ENCODE data around the gene CCDC71. TPM values are rescaled to one million over a fixed set of nuclear protein-coding genes. Genes with fewer than 3 reads are reported as not detected.

The CCDC71 gene
- total RNA-seq, 2 donors from 2014 or later, result 16.7 to 25.2 TPM

- H3K27me3 ChIP-seq, result no peaks in the 10 kb centered on the region
- no peak for DNase-seq (ENCODE audit: low spot score)
- no peak overlapping the region for H3K4me3 ChIP-seq
- H3K36me3 ChIP-seq, result peaks cover 80% of the 10 kb centered on the region
- no peak overlapping the region for H3K27ac ChIP-seq
- TF ChIP-seq, protein P1, sequence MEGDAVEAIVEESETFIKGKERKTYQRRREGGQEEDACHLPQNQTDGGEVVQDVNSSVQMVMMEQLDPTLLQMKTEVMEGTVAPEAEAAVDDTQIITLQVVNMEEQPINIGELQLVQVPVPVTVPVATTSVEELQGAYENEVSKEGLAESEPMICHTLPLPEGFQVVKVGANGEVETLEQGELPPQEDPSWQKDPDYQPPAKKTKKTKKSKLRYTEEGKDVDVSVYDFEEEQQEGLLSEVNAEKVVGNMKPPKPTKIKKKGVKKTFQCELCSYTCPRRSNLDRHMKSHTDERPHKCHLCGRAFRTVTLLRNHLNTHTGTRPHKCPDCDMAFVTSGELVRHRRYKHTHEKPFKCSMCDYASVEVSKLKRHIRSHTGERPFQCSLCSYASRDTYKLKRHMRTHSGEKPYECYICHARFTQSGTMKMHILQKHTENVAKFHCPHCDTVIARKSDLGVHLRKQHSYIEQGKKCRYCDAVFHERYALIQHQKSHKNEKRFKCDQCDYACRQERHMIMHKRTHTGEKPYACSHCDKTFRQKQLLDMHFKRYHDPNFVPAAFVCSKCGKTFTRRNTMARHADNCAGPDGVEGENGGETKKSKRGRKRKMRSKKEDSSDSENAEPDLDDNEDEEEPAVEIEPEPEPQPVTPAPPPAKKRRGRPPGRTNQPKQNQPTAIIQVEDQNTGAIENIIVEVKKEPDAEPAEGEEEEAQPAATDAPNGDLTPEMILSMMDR (IDR thresholded peaks at IDR 0.05), result no peak
- H3K9me3 ChIP-seq, result no peaks in the 10 kb centered on the region
- peaks cover 0 to 11% of the 10 kb centered on the region in 2 donors for H3K4me1 ChIP-seq
These were observed 41.9 kb downstream of the CCDC71 start for GRCh38 chr3:49124203-49124602.

- TF ChIP-seq, protein P1 (IDR thresholded peaks at IDR 0.05), result no peak
- H3K36me3 ChIP-seq, result peaks cover 77% of the 10 kb centered on the region
These were observed 42.4 kb downstream of the CCDC71 start for GRCh38 chr3:49123687-49124086.

GRCh38 chr3:49122886-49123545 lies 43.1 kb downstream of the CCDC71 start:
- Histone ChIP-seq H3K4me3 (no peak overlapping the region), H3K4me1 (peaks cover 0 to 20% of the 10 kb centered on the region in 2 donors), H3K36me3 (peaks cover 77% of the 10 kb centered on the region), H3K9me3 (no peaks in the 10 kb centered on the region), H3K27me3 (no peaks in the 10 kb centered on the region), H3K27ac (no peak overlapping the region)
- no peak for DNase-seq (ENCODE audit: low spot score)
- TF ChIP-seq, protein P1 (IDR thresholded peaks at IDR 0.05), result no peak

More at GRCh38 chr3:49123687-49124086, 42.4 kb downstream of the CCDC71 start:
- Histone ChIP-seq H3K4me3 (no peak overlapping the region), H3K9me3 (no peaks in the 10 kb centered on the region), H3K4me1 (peaks cover 0 to 17% of the 10 kb centered on the region in 2 donors), H3K27ac (no peak overlapping the region), H3K27me3 (no peaks in the 10 kb centered on the region)
- no peak for DNase-seq (ENCODE audit: low spot score)

DNA sequence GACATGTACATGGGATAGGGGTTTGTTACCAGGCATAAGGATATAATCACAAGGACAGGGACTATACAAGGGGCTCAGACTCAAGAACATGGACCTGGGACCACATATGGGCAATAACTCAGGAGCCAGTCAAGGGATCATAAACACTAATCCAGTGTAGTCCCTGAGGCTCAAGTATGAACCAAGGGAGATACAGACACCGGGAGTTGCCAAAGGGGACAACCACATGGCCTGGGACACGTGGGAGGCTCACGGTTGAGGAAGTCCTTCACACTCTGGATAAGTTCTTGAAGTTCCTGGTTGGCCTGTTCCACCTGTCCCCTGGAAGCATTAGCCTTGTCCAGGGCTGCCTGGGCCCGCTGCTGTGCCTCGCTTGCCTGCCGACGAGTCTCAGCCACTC lies 43.7 kb downstream of the CCDC71 start:
- Histone ChIP-seq H3K9me3 (no peaks in the 10 kb centered on the region), H3K27ac (no peak overlapping the region), H3K4me3 (no peak overlapping the region), H3K4me1 (peaks cover 0 to 20% of the 10 kb centered on the region in 2 donors), H3K36me3 (peaks cover 78% of the 10 kb centered on the region), H3K27me3 (no peaks in the 10 kb centered on the region)
- TF ChIP-seq, protein P1 (IDR thresholded peaks at IDR 0.05), result no peak
- DNase-seq (ENCODE audit: low spot score), result no peak

- Histone ChIP-seq H3K27ac (no peak overlapping the region), H3K27me3 (no peaks in the 10 kb centered on the region), H3K9me3 (no peaks in the 10 kb centered on the region), H3K4me3 (no peak overlapping the region), H3K4me1 (peaks cover 0 to 20% of the 10 kb centered on the region in 2 donors), H3K36me3 (peaks cover 79% of the 10 kb centered on the region)
- DNase-seq (ENCODE audit: low spot score), result no peak
- TF ChIP-seq, protein P1 (IDR thresholded peaks at IDR 0.05), result no peak
These were observed 44.1 kb downstream of the CCDC71 start for GRCh38 chr3:49122022-49122421.

Data from right atrium auricular region (tissue), 2 donors.